IPS-20b (cell line): Measurements from ENCODE around the gene SPATA2L.
"Not testable (repeated sequence)": the region's sequence is repeated elsewhere in the genome, so short reads cannot be mapped to it uniquely, and the experiment has no call there.

Experiments
- H3K27ac ChIP-seq: one replicate; pipeline ENCODE4 v1.5.1; 2013; ENCODE audit warnings: low read length
- H3K27me3 ChIP-seq: 2 replicates; pipeline ENCODE4 v1.6.1; 2013; ENCODE audit warnings: mild to moderate bottlenecking, low read length, inconsistent platforms; ENCODE audit not compliant: insufficient read depth
- H3K36me3 ChIP-seq: 2 replicates; pipeline ENCODE4 v1.6.1; 2013; ENCODE audit warnings: low read depth, mild to moderate bottlenecking, inconsistent platforms, low read length, moderate library complexity; ENCODE audit not compliant: insufficient read depth
- H3K4me1 ChIP-seq: 2 replicates; pipeline ENCODE4 v1.6.1; 2013; ENCODE audit warnings: mild to moderate bottlenecking, control low read depth, inconsistent platforms, low read length, moderate library complexity; ENCODE audit not compliant: insufficient read depth
- H3K4me3 ChIP-seq: 2 replicates; pipeline ENCODE4 v1.5.1; 2013; ENCODE audit warnings: mild to moderate bottlenecking, low read length, inconsistent platforms
- H3K9ac ChIP-seq: 2 replicates; pipeline ENCODE4 v1.6.1; 2013; ENCODE audit warnings: low read depth, mild to moderate bottlenecking, inconsistent platforms, low read length, moderate library complexity
- H3K9me3 ChIP-seq: 2 replicates; pipeline ENCODE4 v1.6.1; 2013; ENCODE audit warnings: mild to moderate bottlenecking, low read depth, low read length, inconsistent platforms; ENCODE audit not compliant: insufficient read depth

SPATA2L gene

GRCh38 chr16:89700100-89700648, 1.3 kb downstream of the SPATA2L start:
- Histone ChIP-seq H3K4me3 (peak overlapping the region; percentile 77), H3K27me3 (peaks cover 29% of the 10 kb centered on the region), H3K9ac (peak overlapping the region; percentile 80; the same call in 1 of the 2 replicates), H3K4me1 (peaks cover 7% of the 10 kb centered on the region; the same call in 1 of the 2 replicates), H3K27ac (peak overlapping the region; percentile 39), H3K36me3 (peaks cover 13% of the 10 kb centered on the region), H3K9me3 (no peaks in the 10 kb centered on the region)

- H3K4me1 ChIP-seq, H3K9me3 ChIP-seq: not testable (repeated sequence)
- Histone ChIP-seq H3K9ac (peak overlapping the region; percentile 55; the same call in 1 of the 2 replicates), H3K27me3 (peaks cover 25% of the 10 kb centered on the region), H3K36me3 (peaks cover 13% of the 10 kb centered on the region), H3K4me3 (peak overlapping the region; percentile 57; the same call in 1 of the 2 replicates), H3K27ac (peak overlapping the region; percentile 39)
Observed at GRCh38 chr16:89699629-89700099, 1.8 kb downstream of the SPATA2L start.

DNA sequence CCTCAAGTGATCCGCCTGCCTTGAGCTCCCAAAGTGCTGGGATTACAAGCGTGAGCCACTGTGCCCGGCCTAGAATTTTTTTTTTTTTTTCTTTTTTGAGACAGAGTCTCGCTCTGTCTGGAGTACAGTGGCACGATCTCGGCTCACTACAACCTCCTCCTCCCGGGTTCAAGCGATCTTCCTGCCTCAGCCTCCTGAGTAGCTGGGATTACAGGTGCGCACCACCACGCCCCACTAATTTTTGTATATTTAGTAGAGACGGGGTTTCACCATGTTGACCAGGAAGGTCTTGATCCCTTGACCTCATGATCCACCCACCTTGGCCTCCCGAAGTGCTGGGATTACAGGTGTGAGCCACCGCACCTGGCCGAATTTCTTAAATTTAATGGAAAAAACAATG, 2.8 kb downstream of the SPATA2L start:
- not testable (repeated sequence) for H3K4me1 ChIP-seq, H3K9me3 ChIP-seq, H3K9ac ChIP-seq, H3K27ac ChIP-seq, H3K4me3 ChIP-seq
- H3K36me3 ChIP-seq = peaks cover 17% of the 10 kb centered on the region
- peaks cover 15% of the 10 kb centered on the region for H3K27me3 ChIP-seq

GRCh38 chr16:89697616-89698331, 3.7 kb downstream of the SPATA2L start:
- H3K36me3 ChIP-seq = peaks cover 26% of the 10 kb centered on the region
- no peak overlapping the region for H3K27ac ChIP-seq
- H3K4me3 ChIP-seq = no peak overlapping the region
- H3K9me3 ChIP-seq = no peaks in the 10 kb centered on the region
- H3K4me1 ChIP-seq = peaks cover 7% of the 10 kb centered on the region; the same call in 1 of the 2 replicates
- H3K9ac ChIP-seq = no peak overlapping the region
- peaks cover 6% of the 10 kb centered on the region; the same call in 1 of the 2 replicates for H3K27me3 ChIP-seq

DNA sequence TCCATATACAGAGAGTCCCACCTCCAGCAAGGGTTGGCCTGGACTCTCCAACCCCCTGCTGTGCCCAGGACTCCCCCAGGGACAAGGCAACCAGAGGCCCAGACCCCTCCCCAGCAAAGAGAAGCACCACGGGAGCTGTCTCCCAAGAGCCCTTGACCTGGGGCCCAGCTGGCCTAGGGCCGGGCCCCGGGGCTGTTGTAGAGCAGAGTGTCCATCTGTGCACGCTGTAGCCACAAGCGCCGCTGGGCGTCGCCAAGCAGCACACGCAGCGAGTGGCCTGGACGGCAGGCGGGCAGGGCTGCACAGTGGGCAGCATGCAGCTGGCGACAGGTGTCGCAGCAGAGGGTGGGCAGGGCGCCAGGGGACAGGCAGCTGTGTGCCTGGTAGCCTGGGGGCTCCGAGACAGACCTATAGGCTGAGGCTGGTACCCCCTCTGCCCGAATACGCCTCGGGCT, 4.3 kb downstream of the SPATA2L start:
- Histone ChIP-seq H3K27me3 (peaks cover 5% of the 10 kb centered on the region; the same call in 1 of the 2 replicates), H3K9me3 (no peaks in the 10 kb centered on the region), H3K9ac (no peak overlapping the region), H3K27ac (no peak overlapping the region), H3K4me3 (no peak overlapping the region), H3K4me1 (peaks cover 4% of the 10 kb centered on the region; the same call in 1 of the 2 replicates), H3K36me3 (peaks cover 30% of the 10 kb centered on the region)

- Histone ChIP-seq H3K4me1 (peaks cover 4% of the 10 kb centered on the region; the same call in 1 of the 2 replicates), H3K27me3 (peaks cover 5% of the 10 kb centered on the region; the same call in 1 of the 2 replicates), H3K4me3 (no peak overlapping the region), H3K9me3 (no peaks in the 10 kb centered on the region), H3K36me3 (peaks cover 35% of the 10 kb centered on the region), H3K9ac (no peak overlapping the region), H3K27ac (no peak overlapping the region)
Observed at GRCh38 chr16:89696670-89697128, 4.8 kb downstream of the SPATA2L start.

- Histone ChIP-seq H3K9me3 (no peaks in the 10 kb centered on the region), H3K4me1 (peaks cover 4% of the 10 kb centered on the region; the same call in 1 of the 2 replicates), H3K27me3 (peaks cover 5% of the 10 kb centered on the region; the same call in 1 of the 2 replicates), H3K4me3 (no peak overlapping the region), H3K27ac (no peak overlapping the region), H3K36me3 (peaks cover 41% of the 10 kb centered on the region), H3K9ac (no peak overlapping the region)
Observed at GRCh38 chr16:89695875-89696669, 5.4 kb downstream of the SPATA2L start.

DNA sequence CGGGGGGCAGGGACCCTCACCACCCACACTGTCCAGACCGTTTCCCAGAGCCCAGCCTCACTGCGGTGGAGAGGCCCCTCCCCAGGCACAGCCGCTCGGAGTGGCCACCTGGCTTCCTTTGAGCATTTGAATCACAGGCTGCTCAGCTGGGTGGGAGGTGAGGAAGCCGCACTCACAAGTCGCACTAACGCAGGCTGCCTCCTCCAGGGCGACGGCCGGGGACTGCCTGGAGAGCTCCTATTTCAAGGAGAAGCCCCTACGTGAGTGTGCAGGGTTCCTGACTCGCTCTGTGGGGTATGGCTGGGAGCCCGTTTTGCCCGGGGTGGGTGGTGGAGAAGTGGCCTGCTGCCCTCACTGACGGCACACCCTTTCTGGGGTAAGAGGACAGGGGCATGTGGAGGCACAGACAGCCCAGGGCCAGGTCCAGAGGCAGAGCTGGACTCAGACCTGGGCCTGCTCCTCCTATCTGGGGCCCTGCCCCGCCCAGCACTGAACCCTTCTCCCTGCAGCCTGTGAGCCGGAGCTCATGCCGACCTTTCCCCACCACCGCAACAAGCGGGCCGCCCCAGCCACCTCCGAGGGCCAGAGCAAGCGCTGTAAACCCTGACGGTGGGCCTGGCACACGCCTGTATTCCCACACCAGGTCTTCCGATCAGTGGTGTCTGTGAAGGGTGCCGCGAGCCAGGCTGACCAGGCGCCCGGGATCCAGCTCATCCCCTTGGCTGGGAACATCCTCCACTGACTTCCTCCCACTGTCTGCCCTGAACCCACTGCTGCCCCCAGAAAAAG, 6.2 kb downstream of the SPATA2L start:
- H3K36me3 ChIP-seq = peaks cover 46% of the 10 kb centered on the region
- no peaks in the 10 kb centered on the region for H3K9me3 ChIP-seq
- H3K4me3 ChIP-seq = no peak overlapping the region
- no peak overlapping the region for H3K27ac ChIP-seq
- no peak overlapping the region for H3K9ac ChIP-seq
- no peaks in the 10 kb centered on the region for H3K27me3 ChIP-seq
- H3K4me1 ChIP-seq = peaks cover 4% of the 10 kb centered on the region; the same call in 1 of the 2 replicates

DNA sequence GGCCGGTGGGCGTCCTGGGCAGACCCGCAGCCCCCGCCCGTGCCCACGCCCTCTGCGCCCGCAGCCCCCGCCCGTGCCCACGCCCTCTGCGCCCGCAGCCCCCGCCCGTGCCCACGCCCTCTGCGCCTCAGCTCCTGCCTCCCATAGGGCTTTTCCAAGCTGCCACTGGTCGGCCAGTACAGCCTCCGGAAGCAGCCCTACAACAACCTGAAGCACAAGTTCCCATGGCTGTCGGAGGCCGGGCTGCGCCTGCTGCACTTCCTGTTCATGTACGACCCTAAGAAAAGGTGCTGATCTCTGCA, 6.8 kb downstream of the SPATA2L start:
- not testable (repeated sequence) for H3K4me1 ChIP-seq, H3K27ac ChIP-seq, H3K27me3 ChIP-seq, H3K4me3 ChIP-seq, H3K9me3 ChIP-seq, H3K9ac ChIP-seq
- peaks cover 52% of the 10 kb centered on the region for H3K36me3 ChIP-seq

GRCh38 chr16:89693931-89694783, 7.3 kb downstream of the SPATA2L start:
- Histone ChIP-seq H3K27me3 (no peaks in the 10 kb centered on the region), H3K4me1 (no peaks in the 10 kb centered on the region; the same call in 1 of the 2 replicates), H3K36me3 (peaks cover 58% of the 10 kb centered on the region), H3K4me3 (no peak overlapping the region), H3K9me3 (no peaks in the 10 kb centered on the region), H3K27ac (no peak overlapping the region), H3K9ac (no peak overlapping the region)
